T47D (cell line): ENCODE results near the gene NKAP.
A peak's percentile ranks its signal among the peaks of the same experiment; 100 is the strongest.
"Not testable (repeated sequence)": the region's sequence is repeated elsewhere in the genome, so short reads cannot be mapped to it uniquely, and the experiment has no call there.

Experiments
- DNase-seq, 2 experiments: peaks; one replicate each; pipeline versions ENCODE4 v3.0.0 to v3.0.0-alpha.2; 2011 to 2012; ENCODE audit warnings: low read depth in 1 of 2, low spot score in 1 of 2
- JUND ChIP-seq: IDR thresholded peaks from 2 replicates; pipeline ENCODE4 v1.6.1; 2012; ENCODE audit warnings: low read depth
- in situ Hi-C: cut with HindIII; loops from 2 replicates; pipeline ENCODE4 v1.10.0; 2016; ENCODE audit warnings: low sequenced_read_pairs, low pct_unique_long_range_greater_than_20kb

The NKAP gene

GRCh38 chrX:119943185-119943988 lies at the start of gene NKAP:
Gene NKAP, minus strand, starts transcription at chrX:119943751. Its CDS starts 146 bp downstream, at chrX:119943605.
- no peak for TF ChIP-seq JUND
- in situ Hi-C loops = no loop called here
- peak; percentile 37 to 91 for DNase-seq

GRCh38 chrX:119991005-119991787 lies 47.6 kb upstream of the NKAP start:
- TF ChIP-seq JUND = no peak
- in situ Hi-C loops = no loop called here
- no peak for DNase-seq

- no peak for TF ChIP-seq JUND
- in situ Hi-C loops = no loop called here
- DNase-seq = no peak
These were observed 47.0 kb upstream of the NKAP start for GRCh38 chrX:119990556-119991004.

GRCh38 chrX:119989905-119990555 lies 46.5 kb upstream of the NKAP start:
- TF ChIP-seq JUND = no peak
- no peak for DNase-seq
- in situ Hi-C loops = no loop called here

- in situ Hi-C loops = no loop called here
- DNase-seq = no peak
- TF ChIP-seq JUND = no peak
These were observed 42.7 kb upstream of the NKAP start for GRCh38 chrX:119986203-119986602.

GRCh38 chrX:119984652-119985051 lies 41.1 kb upstream of the NKAP start:
- DNase-seq = no peak
- no peak for TF ChIP-seq JUND
- in situ Hi-C loops = no loop called here

GRCh38 chrX:119983494-119983893 lies 39.9 kb upstream of the NKAP start:
- TF ChIP-seq JUND = no peak
- no peak for DNase-seq
- in situ Hi-C loops = no loop called here

- in situ Hi-C loops = no loop called here
These were observed 38.6 kb upstream of the NKAP start for GRCh38 chrX:119982145-119982544.

GRCh38 chrX:119981286-119982070 lies 37.9 kb upstream of the NKAP start:
- TF ChIP-seq JUND = no peak
- in situ Hi-C loops = no loop called here
- DNase-seq = peak in 1 of 2 experiments; percentile 56

More at GRCh38 chrX:119982145-119982544, 38.6 kb upstream of the NKAP start:
- DNase-seq = no peak
- TF ChIP-seq JUND = no peak

GRCh38 chrX:119977172-119977571 lies 33.6 kb upstream of the NKAP start:
- DNase-seq, in situ Hi-C loops: not testable (repeated sequence)

- in situ Hi-C loops = no loop called here
- DNase-seq = no peak
- TF ChIP-seq JUND = no peak
These were observed 27.6 kb upstream of the NKAP start for GRCh38 chrX:119971184-119971583.

- no peak for TF ChIP-seq JUND
- in situ Hi-C loops = no loop called here
- no peak for DNase-seq
These were observed 27.0 kb upstream of the NKAP start for GRCh38 chrX:119970574-119970973.

GRCh38 chrX:119966837-119967236 lies 23.3 kb upstream of the NKAP start:
- in situ Hi-C loops, DNase-seq: not testable (repeated sequence)
